T-helper 1 cell treated with Interleukin-12 subunit alpha and Interleukin-12 subunit beta and Interleukin-4 antibody, amounts not matched to agents 30 ng/mL and 1 ng/mL, for 36 hours (primary cell): Measurements from ENCODE around the gene TINAGL1. TPM values are rescaled to one million over a fixed set of nuclear protein-coding genes. Genes with fewer than 3 reads are reported as not detected.

Source experiments
- intact Hi-C: fragments of 100-400 bp; cut with micrococcal nuclease; formaldehyde crosslinking; loops from one replicate; pipeline ENCODE4 v1.15.1; 2024
- total RNA-seq: library from RNA; stranded (reverse); gene quantifications from 2 replicates; pipeline ENCODE4 v1.2.3, GENCODE V29; 2022

Gene TINAGL1
- total RNA-seq, 1 donor from 2014 or later: not detected

DNA sequence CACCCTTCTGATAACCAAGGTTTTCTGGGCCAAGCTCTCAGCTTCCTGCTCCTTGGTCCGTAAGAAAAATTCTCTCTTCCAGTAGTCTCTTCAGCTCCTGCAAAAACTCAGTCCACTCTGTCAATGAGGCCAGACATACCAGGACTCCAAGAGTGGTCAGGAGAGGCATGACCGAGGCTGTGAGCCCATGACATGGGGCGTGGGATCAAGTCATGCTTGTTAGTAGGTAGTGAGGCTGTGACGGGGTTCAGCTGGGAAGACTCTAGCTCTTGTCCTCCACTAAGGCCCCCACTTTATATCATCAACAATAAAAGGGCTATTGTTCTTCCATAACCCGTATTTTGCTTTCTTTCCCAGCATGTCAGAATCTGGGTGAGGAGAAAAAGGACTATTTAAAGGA, 31.0 kb downstream of the TINAGL1 start:
- intact Hi-C loops: no loop called here

DNA sequence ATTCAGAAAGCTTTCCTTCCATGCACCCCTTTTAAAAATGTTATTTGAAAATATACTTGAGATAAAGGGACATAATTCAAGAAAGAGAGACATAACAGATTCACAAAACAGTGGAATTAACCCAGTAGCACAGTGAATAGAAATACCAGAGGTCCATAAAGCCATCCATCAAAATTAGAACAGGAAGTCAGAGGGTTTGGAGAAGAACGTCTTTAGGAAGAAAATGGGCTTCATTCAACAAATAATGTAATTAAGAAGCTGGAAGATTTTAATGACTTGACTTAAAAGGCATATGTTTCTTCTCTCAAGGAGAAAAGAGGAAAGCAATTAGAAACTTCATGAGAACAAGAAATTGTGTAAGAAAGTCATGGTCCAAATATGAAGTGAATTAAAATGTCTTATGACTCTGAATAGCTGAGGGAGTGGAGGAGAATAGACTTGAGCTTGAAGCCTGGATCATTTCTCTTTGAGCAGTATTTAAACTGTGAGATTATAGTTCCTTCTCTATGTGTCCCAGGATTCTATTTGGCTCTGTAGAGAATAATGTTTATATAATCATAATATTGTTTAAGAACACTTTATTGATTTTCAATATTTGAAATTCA, 33.3 kb downstream of the TINAGL1 start:
- intact Hi-C loops: no loop called here

DNA sequence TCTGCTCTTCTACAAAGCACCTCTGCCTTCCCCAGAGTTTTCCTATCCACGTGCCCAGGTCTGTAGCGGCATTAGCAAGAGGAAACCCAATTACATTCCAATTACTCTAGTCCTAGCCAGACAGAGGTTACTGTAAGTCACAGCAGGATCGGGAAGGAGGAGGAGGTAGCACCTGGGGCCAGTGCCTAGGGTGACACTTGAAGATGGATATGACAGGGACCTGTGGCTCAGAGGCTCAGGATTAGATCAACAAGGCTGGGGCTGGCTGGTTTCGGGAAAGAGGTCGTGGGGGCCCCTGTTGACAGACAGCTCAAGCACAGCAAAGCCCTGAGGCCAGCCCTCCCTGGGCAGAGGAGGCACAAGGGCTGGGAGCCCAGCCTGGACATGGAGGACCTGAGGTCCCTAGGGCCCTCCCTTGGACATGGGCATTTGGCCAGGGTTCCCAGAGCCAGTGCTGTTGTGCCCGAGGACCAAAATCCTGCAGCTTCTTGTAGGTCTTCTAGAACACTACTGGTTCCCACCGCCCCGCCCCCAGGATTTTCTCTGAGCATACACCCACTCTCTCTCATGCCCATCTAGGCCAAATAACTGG, 38.2 kb downstream of the TINAGL1 start:
- intact Hi-C loops: no loop called here

DNA sequence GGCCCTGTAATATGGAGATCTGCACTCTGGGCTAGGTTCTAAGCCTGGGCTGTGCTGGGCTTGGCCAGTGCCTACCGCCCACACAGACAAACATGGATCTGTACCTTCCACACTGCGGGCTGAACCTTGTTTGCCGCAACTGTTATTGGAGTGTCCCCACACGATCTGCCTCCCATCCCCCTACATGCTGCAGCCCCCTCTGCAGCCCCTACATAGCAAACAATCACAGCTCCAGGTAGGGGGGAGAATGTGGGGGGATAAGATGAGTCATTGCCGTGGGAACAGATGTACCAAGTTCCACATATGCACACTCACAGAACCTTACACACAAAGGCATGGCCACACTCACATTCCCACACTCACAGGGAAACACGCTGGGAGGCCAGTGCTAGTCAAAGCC, 39.1 kb downstream of the TINAGL1 start:
- intact Hi-C loops: no loop called here

DNA sequence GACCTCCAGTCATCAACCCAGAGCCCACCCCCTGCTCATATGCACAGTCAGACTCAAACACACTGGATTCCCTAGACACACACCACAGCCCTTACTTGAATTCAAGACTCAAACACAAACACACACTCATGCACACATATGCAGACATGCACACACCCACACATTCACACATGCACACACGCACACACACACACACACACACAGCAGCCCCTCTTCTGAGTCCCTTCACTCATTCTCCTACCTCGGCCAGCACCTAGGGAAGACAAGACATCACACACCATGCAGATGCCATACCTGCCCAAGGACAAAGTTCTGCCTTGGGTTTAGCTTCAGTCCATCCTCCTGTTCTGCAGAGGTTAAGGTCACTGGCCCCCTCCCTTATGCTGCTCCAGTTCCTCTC, 39.6 kb downstream of the TINAGL1 start:
- intact Hi-C loops: no loop called here

DNA sequence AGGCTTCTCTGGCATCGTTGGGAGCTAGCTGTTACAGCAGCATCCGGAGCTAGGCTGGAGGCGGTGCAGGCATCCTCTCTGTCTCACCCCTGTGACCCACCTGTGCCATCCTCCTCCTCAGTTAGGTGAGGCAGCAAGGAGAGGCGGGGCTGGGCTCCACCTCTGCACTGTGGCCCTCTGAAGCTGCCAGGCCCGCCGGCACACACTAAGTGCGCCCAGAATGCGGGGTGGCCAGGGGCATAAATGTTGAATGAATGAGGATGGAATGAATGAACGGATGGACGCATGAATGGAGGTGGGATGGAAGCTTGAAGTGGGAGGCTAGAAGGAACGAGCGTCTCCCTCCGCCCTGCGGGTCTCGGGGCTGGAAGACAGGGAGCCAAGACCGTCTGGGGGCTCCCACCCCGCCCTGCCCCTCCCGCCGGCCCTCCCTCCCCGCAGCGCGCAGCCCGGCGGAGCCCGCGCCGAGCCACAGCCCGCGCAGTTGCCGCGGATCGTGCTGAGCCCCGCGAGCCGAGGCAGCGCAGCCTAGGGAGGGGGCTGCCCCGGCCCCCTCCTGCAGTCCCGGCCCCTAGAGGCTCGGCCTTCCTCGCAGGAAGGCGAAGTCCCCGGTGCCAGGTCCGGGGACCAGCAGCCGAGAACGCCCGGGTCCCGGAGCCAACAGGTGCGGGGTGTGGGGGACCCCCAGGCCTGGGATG, 41.1 kb downstream of the TINAGL1 start, which contains the start of gene HCRTR1:
Gene HCRTR1, plus strand, starts transcription at position 472 of the 698 bp plus-strand sequence. CDS start 1,504 bp downstream, outside the sequence.
- intact Hi-C loops: no loop called here

DNA sequence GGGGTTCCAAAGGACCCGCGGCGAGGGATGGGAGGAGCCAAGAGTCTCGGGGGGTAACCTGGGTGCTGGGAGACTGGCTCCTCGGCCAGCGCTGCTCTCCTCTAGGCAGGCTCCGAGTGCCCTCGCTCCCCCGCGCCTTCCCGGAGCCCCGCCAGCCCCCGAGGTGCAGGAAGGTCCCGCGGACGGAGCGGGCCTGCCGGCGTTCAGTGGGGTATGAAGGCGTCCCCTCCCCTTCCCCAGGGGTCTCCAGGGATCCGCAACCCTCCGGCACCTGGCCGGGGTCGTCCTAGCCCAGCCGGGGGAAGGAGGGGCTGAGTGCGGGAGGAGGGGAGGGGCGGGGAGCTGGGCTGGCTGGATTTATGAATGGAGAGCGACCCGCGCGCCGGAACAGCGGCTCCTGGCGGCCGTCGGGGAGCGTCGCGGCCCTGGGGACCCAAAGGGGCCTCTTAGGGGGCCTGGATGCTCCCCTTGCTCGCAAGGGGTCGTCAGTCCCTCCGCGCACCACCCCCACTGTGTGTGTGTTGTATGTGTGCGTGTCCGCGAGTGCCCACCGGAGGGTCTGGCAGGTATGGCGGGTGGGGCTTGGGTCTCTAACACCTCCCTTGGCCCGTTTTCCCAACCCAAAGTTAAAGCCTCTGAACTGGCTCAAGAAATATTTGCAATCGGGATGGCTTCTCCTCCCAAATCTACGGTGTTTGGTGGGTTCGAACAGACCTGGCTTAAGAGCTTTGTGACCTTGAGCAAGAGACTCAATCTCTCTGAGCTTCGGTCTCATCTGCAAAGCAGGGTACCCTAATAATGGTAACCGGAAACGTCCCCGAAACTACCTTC, 41.8 kb downstream of the TINAGL1 start:
- intact Hi-C loops: loop anchor here (1.0 kb wide), 1 partner anchor 54 kb away; no protein-coding TSS in a partner anchor

DNA sequence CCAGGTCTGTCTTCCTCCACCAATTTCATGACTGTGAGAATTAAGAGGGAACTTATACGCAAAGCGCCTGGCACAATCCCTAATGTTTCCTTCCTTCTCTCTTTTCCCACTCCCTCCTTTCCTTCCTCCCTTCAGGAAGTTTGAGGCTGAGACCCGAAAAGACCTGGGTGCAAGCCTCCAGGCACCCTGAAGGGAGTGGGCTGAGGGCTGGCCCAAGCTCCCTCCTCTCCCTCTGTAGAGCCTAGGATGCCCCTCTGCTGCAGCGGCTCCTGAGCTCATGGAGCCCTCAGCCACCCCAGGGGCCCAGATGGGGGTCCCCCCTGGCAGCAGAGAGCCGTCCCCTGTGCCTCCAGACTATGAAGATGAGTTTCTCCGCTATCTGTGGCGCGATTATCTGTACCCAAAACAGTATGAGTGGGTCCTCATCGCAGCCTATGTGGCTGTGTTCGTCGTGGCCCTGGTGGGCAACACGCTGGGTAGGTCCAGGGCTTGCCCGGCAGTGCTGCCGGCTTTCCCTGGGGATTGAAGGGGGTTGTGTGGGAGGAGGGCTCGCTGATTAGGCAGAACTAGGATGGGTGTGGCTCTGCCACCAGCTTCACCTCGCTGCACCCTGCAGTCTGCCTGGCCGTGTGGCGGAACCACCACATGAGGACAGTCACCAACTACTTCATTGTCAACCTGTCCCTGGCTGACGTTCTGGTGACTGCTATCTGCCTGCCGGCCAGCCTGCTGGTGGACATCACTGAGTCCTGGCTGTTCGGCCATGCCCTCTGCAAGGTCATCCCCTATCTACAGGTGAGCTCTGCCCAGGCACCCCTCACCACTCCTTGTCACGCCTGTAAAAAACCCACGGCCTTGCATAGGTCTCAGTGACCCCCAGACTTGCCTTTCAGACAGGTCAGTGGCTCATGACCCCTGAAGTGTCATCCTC, 42.9 kb downstream of the TINAGL1 start:
- intact Hi-C loops: loop anchor here (1.0 kb wide), 1 partner anchor 55 kb away; no protein-coding TSS in a partner anchor

DNA sequence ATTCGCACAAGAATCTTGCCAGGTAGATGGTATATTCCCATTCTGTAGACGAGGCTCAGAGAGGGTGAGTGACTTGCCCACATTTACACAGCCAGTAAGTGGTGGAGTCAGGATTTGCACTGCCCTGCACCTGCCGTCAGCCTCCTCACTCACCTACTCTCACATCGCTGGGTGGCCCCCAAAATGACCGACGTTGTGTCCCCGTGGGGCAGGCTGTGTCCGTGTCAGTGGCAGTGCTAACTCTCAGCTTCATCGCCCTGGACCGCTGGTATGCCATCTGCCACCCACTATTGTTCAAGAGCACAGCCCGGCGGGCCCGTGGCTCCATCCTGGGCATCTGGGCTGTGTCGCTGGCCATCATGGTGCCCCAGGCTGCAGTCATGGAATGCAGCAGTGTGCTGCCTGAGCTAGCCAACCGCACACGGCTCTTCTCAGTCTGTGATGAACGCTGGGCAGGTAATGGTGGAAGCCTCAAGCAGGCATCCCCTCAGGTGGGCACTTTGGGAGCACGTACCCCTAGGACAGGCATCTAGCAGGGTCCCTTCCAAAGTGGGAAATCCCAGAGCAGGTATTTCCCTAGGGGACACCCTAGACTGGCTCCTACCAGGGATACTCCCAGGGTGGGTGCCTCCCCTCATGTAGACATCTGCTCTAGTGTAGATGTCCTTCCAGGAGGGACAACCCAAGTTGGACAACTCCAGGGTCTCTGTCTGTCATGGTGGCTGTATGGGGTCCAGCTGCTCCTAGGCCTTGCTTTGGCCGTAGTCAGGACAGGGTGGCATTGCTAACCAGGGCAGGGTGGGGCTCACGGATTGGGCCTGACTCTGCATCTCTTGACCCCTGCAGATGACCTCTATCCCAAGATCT, 44.5 kb downstream of the TINAGL1 start:
- intact Hi-C loops: no loop called here

DNA sequence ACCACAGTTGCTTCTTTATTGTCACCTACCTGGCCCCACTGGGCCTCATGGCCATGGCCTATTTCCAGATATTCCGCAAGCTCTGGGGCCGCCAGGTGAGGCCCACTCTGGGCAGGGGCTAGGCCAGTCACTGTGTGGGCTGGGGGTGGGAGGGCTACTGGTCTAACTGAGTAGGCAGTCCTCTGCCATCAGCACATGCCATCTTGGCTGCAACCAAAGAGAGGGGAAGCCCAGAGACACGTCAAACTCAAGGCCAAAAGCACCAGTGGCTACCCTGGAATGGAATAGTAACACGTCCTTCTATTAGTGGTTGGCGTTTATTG, 45.1 kb downstream of the TINAGL1 start:
- intact Hi-C loops: no loop called here

DNA sequence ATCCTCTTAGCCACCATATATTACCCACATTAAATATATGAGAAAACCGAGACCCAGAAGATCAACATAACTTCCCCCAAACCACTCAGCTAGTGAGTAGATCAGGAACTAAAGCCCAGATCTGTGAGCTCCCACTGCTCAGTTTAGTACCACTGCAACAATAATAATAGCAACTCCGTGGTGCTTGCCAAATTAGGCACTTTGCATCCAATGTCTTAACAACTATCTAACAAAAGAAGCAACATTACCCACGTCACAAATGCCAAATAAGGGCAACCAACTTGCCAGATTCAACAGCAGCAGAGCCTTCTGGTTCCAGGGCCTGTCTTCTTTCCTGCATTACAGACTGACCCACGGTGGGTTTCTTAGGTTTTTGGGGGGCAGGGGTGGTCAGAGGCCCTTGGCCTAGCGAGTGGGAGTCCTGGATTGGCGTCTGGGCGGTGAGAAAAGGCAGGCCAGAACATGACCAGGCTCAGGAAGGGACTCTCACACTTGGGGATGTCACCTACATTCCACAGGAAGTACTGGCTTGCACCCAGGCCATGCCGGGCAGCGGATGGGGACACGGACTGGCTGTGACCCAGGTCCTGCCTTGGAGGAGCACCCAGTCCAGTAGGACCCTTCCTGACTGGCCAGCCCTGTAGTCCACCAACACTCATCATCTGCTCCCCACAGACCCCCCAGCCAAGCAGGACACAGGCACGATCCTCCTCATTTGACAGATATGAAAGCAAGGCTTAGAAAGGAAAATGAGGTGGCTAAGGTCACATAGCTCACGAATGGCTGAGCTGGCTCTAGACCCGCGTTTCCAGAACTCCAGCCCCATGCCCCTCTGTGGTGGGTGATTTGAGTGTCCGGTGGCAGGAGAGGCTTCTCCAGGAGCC, 45.8 kb downstream of the TINAGL1 start:
- intact Hi-C loops: no loop called here

DNA sequence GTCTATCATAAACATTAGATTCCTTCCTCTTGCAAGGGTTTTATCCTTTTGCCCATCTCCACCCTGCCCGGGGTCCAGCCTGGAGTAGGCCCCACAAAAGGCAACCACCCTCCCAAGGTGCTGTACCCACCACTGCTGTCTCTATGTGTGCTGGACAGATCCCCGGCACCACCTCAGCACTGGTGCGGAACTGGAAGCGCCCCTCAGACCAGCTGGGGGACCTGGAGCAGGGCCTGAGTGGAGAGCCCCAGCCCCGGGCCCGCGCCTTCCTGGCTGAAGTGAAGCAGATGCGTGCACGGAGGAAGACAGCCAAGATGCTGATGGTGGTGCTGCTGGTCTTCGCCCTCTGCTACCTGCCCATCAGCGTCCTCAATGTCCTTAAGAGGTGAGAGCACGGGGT, 47.0 kb downstream of the TINAGL1 start:
- intact Hi-C loops: no loop called here

DNA sequence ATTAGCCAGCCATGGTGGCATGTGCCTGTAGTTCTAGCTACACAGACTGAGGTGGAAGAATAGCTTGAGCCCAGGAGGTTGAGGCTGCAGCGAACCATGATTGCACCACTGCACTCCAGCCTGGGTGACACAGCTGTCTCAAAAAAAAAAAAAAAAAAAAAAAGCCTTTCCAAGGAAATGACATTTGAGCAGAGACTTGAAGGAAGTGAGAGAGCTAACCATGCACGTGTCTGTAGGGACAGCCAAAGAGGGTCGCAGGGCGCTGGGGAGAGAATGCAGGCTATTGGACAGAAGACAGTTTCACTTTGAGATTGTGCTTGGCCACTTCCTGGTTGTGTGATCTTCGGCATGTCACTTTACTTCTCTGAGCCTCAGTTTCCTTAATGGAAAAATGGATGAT, 48.0 kb downstream of the TINAGL1 start:
- intact Hi-C loops: no loop called here

DNA sequence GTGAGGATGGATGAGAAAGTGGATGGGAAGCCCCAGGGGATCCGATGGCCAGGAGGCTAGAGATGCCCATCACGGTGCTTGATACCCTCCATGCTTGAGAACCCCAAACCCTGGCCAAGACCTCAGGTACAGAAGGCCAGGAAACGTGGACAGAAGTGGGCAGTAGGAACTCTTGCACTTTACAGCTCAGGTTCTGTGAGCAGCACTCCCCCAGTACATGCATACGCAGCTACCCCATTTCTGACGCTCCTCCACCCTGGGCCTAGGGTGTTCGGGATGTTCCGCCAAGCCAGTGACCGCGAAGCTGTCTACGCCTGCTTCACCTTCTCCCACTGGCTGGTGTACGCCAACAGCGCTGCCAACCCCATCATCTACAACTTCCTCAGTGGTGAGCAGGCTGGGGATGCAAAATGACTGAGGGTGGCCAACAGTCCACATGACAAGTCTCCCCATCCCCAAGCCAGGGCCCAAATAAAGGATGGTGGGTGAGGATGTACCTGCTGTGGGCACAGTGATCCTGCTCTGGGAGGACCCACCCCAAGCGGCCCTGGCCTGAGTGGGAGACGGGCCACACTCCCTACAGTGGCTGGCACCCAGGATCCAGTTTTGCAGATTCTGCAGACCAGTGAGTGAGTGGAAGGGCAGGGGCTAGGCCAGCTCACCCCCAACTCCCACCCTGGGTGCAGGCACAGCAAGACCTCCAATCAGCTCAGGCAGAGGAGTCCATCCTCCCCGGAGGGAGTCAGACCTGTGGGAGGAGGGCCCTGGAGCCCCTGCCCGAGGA, 48.6 kb downstream of the TINAGL1 start:
- intact Hi-C loops: no loop called here

DNA sequence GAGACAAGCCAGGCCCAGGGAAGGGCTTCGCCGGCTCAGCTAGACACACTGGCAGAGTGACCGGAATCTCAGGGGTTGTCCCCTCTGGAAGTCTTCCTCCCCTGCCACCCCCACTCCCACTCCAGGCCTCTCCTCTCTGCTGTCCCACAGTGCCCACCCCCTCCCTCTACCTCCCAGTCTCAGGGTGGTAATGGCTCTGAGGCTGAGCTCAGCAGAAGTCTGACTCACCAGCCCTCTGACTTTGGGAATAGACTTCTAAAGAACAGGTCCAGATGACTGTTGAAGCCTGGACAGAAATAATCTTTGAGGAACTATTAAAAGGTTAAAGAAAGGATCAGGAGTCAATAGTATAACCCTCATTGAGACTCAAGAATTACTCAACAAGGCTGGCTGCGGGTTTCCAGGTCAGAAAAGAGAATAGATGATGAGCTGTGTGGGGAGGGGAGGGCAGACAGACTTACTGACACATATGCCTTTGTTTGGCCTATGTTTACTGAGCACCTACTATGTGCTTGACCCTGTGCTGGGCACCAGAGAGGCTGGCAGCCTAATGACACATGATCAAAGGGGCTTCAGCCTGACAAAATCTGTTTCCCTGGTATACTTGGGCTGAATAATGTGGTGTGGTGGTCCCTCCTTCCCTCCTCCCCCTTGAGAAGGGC, 49.4 kb downstream of the TINAGL1 start:
- intact Hi-C loops: no loop called here

DNA sequence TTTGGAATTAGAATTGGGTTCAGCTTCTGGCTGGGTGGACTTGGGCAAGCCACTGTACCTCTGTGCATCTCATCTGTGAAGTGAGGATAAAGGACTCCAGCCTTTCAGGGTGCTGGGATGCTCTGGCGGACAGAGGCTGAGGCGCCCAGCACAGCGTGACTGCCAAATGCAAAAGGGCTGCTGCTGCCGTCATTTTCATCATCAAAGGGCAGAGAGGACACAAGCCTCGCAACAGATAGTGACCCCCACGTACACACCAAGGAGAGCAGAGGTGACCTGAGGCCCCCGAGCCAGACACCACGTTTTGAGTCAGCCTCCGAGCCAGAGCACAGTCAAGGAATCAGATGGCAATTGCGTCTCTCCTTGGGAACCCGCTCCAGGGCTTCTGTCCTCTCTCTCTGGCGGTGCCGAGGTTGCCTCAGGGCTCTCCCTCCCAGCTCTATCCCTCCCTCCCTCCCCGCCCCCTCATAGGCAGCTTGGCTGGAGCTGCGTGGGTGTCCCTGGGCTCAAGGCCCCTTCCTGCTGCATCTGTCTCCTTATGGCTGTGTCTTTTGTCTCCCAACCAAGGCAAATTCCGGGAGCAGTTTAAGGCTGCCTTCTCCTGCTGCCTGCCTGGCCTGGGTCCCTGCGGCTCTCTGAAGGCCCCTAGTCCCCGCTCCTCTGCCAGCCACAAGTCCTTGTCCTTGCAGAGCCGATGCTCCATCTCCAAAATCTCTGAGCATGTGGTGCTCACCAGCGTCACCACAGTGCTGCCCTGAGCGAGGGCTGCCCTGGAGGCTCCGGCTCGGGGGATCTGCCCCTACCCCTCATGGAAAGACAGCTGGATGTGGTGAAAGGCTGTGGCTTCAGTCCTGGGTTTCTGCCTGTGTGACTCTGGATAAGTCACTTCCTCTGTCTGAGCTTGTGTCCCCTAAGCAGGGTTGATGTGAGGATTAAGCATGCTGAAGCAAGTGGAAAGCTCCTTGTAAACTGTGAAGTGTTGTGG, 50.2 kb downstream of the TINAGL1 start:
- intact Hi-C loops: no loop called here
